Neural progenitor cell (in vitro differentiated cells): ENCODE results near the gene DHRS3. TPM values are rescaled to one million over a fixed set of nuclear protein-coding genes. Genes with fewer than 3 reads are reported as not detected.

Experiments
- DNase-seq: peaks from one replicate; pipeline ENCODE4 v3.0.0-alpha.2; 2016; ENCODE audit warnings: low spot score
- H2AFZ ChIP-seq: fragments of 200-600 bp; sonication (generic); replicated peaks from 2 replicates; pipeline ENCODE4 v1.6.1; 2016; ENCODE audit warnings: antibody characterized with exemption
- H3F3A ChIP-seq: fragments of 200-600 bp; sonication (generic); 2 replicates; pipeline ENCODE4 v1.6.1; 2016; ENCODE audit warnings: antibody characterized with exemption, low read depth
- H3K27ac ChIP-seq: fragments of 200-600 bp; sonication (generic); 2 replicates; pipeline ENCODE4 v1.5.1; 2016; ENCODE audit warnings: mild to moderate bottlenecking
- H3K27me3 ChIP-seq: fragments of 200-600 bp; sonication (generic); 2 replicates; pipeline ENCODE4 v1.6.1; 2016; ENCODE audit warnings: mild to moderate bottlenecking, moderate library complexity
- H3K36me3 ChIP-seq: fragments of 200-600 bp; sonication (generic); 2 replicates; pipeline ENCODE4 v1.5.1; 2016
- H3K4me1 ChIP-seq: fragments of 200-600 bp; sonication (generic); 2 replicates; pipeline ENCODE4 v1.6.1; 2016; ENCODE audit warnings: mixed run types
- H3K4me2 ChIP-seq: fragments of 200-600 bp; sonication (generic); 2 replicates; pipeline ENCODE4 v1.6.1; 2016
- H3K4me3 ChIP-seq: fragments of 200-600 bp; sonication (generic); 2 replicates; pipeline ENCODE4 v1.5.1; 2016
- H3K79me2 ChIP-seq: fragments of 200-600 bp; sonication (generic); 2 replicates; pipeline ENCODE4 v1.6.1; 2016; ENCODE audit warnings: low read depth
- H3K9ac ChIP-seq: fragments of 200-600 bp; sonication (generic); 2 replicates; pipeline ENCODE4 v1.6.1; 2016
- H3K9me3 ChIP-seq: fragments of 200-600 bp; sonication (generic); 2 replicates; pipeline ENCODE4 v1.5.1; 2016; ENCODE audit warnings: low read depth
- H4K20me1 ChIP-seq: fragments of 200-600 bp; sonication (generic); 2 replicates; pipeline ENCODE4 v1.6.1; 2016; ENCODE audit warnings: low read depth
- H3K27ac Mint-ChIP-seq: 3 replicates; pipeline ENCODE4 v1.8.0; 2021; ENCODE audit warnings: mixed read lengths
- H3K27me3 Mint-ChIP-seq: 2 replicates; pipeline ENCODE4 v1.8.0; 2022; ENCODE audit warnings: low read depth, mild to moderate bottlenecking, inconsistent platforms, moderate library complexity, mixed read lengths; ENCODE audit not compliant: insufficient read depth
- H3K36me3 Mint-ChIP-seq: 3 replicates; pipeline ENCODE4 v1.8.0; 2021; ENCODE audit warnings: mixed read lengths
- H3K4me1 Mint-ChIP-seq: 3 replicates; pipeline ENCODE4 v1.8.0; 2021; ENCODE audit warnings: mixed read lengths
- H3K4me3 Mint-ChIP-seq: 3 replicates; pipeline ENCODE4 v1.8.0; 2021; ENCODE audit warnings: mild to moderate bottlenecking, moderate library complexity, mixed read lengths
- H3K9me3 Mint-ChIP-seq: 3 replicates; pipeline ENCODE4 v1.8.0; 2020; ENCODE audit warnings: mixed read lengths
- EZH2 ChIP-seq: fragments of 200-600 bp; sonication (generic); IDR thresholded peaks from 2 replicates; pipeline ENCODE4 v1.6.1; 2017; ENCODE audit warnings: antibody characterized with exemption, mild to moderate bottlenecking, moderate library complexity
- EZH2phosphoT487 ChIP-seq: fragments of 200-600 bp; sonication (generic); IDR thresholded peaks from 2 replicates; pipeline ENCODE4 v1.6.1; 2017; ENCODE audit warnings: antibody characterized with exemption
- total RNA-seq: library from RNA; depleted of rRNA; stranded (reverse); fragments of >200 nt; gene quantifications from 2 replicates; pipeline ENCODE4 v1.2.3, GENCODE V29; 2015; ENCODE audit warnings: low replicate concordance
- TF ChIP-seq, protein P1 (sequence below): fragments of 200-600 bp; sonication (generic); IDR thresholded peaks from 2 replicates; pipeline ENCODE4 v1.5.1; 2017; ENCODE audit warnings: antibody characterized with exemption, mild to moderate bottlenecking

Gene DHRS3
- total RNA-seq, 1 donor from 2014 or later = 4.3 TPM

DNA sequence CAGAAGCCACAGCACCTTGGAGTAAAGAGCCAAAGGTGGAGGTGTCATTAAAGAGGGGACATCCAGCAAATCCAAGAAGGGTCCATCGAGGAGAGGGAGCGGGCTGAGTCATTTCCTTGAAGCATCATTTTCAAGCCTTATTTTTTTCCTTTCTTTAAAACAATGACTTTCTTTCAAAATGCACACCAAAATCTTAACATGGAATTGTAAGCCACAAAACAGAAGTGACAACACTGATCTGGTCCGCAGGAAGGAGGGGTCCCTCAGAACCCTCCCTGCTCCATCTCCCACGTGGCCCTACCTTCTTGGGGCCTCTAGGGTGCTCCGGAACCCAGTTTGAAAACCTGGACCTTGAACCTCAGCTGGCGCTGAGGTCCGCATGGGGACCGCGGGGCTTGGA, 14.8 kb downstream of the DHRS3 start:
- H2AFZ ChIP-seq = no peak overlapping the region
- Mint-ChIP-seq H3K4me3 (no peak overlapping the region), H3K27ac (no peak overlapping the region)

DNA sequence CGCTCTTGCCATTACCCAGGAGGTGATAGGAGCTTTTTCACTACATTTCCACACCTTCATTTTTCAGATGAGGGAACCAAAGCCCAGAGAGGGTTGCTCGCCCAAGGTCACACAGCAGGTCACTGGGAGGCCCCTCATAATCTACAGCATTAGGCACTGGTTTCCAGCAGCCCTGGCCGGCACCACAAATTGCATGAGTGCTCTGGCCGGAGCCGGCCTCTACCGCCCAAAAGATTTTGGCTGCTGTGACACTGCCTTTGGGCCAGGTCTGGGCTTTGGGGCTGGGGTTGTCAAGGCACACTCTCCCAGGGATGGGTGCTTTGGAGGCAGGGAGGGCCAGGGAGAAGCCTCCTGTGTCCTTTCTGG, 15.4 kb downstream of the DHRS3 start:
- H3K36me3 Mint-ChIP-seq = no peaks in the 10 kb centered on the region
- TF ChIP-seq, protein P1, sequence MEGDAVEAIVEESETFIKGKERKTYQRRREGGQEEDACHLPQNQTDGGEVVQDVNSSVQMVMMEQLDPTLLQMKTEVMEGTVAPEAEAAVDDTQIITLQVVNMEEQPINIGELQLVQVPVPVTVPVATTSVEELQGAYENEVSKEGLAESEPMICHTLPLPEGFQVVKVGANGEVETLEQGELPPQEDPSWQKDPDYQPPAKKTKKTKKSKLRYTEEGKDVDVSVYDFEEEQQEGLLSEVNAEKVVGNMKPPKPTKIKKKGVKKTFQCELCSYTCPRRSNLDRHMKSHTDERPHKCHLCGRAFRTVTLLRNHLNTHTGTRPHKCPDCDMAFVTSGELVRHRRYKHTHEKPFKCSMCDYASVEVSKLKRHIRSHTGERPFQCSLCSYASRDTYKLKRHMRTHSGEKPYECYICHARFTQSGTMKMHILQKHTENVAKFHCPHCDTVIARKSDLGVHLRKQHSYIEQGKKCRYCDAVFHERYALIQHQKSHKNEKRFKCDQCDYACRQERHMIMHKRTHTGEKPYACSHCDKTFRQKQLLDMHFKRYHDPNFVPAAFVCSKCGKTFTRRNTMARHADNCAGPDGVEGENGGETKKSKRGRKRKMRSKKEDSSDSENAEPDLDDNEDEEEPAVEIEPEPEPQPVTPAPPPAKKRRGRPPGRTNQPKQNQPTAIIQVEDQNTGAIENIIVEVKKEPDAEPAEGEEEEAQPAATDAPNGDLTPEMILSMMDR = no peak
- TF ChIP-seq EZH2 (no peak), EZH2phosphoT487 (no peak)
- H3K27me3 ChIP-seq = peaks cover 4% of the 10 kb centered on the region
- no peaks in the 10 kb centered on the region for H3K4me1 ChIP-seq
- H3K27me3 Mint-ChIP-seq = peaks cover 26% of the 10 kb centered on the region
- H3K4me1 Mint-ChIP-seq = peaks cover 46% of the 10 kb centered on the region
- H3K9me3 Mint-ChIP-seq = peaks cover 2% of the 10 kb centered on the region
- no peak overlapping the region for H3K4me3 Mint-ChIP-seq
- no peak overlapping the region for H3K4me3 ChIP-seq
- H4K20me1 ChIP-seq = peaks cover 4% of the 10 kb centered on the region
- H2AFZ ChIP-seq = no peak overlapping the region
- H3K9me3 ChIP-seq = no peaks in the 10 kb centered on the region
- no peak overlapping the region for H3K4me2 ChIP-seq
- no peaks in the 10 kb centered on the region for H3K79me2 ChIP-seq
- peaks cover 8% of the 10 kb centered on the region for H3F3A ChIP-seq
- DNase-seq = no peak
- H3K27ac Mint-ChIP-seq = no peak overlapping the region
- no peak overlapping the region for H3K9ac ChIP-seq
- H3K27ac ChIP-seq = no peak overlapping the region
- H3K36me3 ChIP-seq = no peaks in the 10 kb centered on the region

More for the DNA sequence above, 14.8 kb downstream of the DHRS3 start:
- DNase-seq = no peak
- H3K4me3 ChIP-seq = no peak overlapping the region
- peaks cover 6% of the 10 kb centered on the region for H3F3A ChIP-seq
- peaks cover 46% of the 10 kb centered on the region for H3K4me1 Mint-ChIP-seq
- TF ChIP-seq EZH2 (no peak), EZH2phosphoT487 (no peak)
- TF ChIP-seq, protein P1 = no peak
- H3K36me3 ChIP-seq = no peaks in the 10 kb centered on the region
- no peaks in the 10 kb centered on the region for H3K9me3 ChIP-seq
- no peak overlapping the region for H3K27ac ChIP-seq
- H3K36me3 Mint-ChIP-seq = no peaks in the 10 kb centered on the region
- no peak overlapping the region for H3K4me2 ChIP-seq
- no peaks in the 10 kb centered on the region for H3K27me3 ChIP-seq
- no peaks in the 10 kb centered on the region for H3K79me2 ChIP-seq
- peaks cover 4% of the 10 kb centered on the region for H4K20me1 ChIP-seq
- H3K4me1 ChIP-seq = no peaks in the 10 kb centered on the region
- H3K9me3 Mint-ChIP-seq = peaks cover 2% of the 10 kb centered on the region
- peaks cover 23% of the 10 kb centered on the region for H3K27me3 Mint-ChIP-seq
- no peak overlapping the region for H3K9ac ChIP-seq

DNA sequence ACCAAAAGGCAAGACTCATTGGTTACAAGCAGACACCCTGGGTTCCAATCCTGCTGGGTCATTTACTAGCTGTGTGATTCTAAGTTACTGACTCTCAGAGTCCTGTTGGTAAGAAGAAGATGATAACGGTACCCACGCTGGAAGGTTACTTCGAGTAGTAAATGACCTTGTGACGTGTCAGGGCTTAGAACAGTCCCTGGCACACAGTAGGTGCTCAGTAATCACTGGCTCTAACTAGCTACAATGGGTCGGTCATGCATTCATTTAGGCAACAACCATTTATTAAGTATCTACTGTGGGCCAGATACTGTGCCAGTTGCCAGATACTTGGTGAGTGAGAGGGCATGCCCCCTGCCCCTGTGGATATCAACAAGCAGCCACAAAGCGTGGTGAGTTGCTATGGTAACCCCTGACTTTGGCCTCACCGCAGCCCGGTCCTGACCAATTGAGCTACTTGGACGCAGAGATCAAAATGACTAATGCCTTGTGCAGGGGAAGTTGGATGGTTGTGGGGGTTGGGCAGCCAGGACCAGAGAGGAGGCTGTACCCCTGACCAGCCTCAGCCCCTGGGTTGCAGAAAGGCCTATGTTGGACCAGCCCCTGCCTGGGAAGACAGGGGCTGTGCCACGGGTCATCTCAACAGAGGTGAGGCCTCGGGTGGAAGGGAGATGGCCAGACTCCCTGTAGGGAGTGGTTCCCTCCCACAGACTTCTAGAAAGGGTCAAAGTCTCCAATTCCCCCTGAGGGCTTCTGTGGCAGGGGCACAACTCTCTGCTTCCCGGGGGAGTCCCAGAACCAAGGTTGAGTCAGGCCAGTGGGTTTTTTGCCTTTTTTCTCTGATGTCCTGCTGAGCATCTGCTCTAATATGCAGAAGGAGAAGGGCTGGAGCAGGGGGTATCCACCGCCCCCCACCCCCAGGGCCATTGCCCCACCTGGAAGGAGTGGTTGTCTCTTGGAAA, 16.0 kb downstream of the DHRS3 start:
- no peaks in the 10 kb centered on the region for H3K4me1 ChIP-seq

More for the DNA sequence above, 16.0 kb downstream of the DHRS3 start:
- H3K27ac Mint-ChIP-seq = peak overlapping the region; percentile 62
- peaks cover 28% of the 10 kb centered on the region for H3K27me3 Mint-ChIP-seq
- no peak overlapping the region for H2AFZ ChIP-seq
- peaks cover 10% of the 10 kb centered on the region for H3K27me3 ChIP-seq
- peaks cover 2% of the 10 kb centered on the region for H3K9me3 Mint-ChIP-seq
- no peak overlapping the region for H3K4me3 ChIP-seq
- H3K27ac ChIP-seq = no peak overlapping the region
- peaks cover 4% of the 10 kb centered on the region for H4K20me1 ChIP-seq
- no peaks in the 10 kb centered on the region for H3K9me3 ChIP-seq
- peaks cover 14% of the 10 kb centered on the region for H3F3A ChIP-seq
- H3K4me3 Mint-ChIP-seq = peak overlapping the region; percentile 58
- no peaks in the 10 kb centered on the region for H3K36me3 ChIP-seq
- TF ChIP-seq, protein P1 = no peak
- TF ChIP-seq EZH2 = no peak
- no peak for TF ChIP-seq EZH2phosphoT487
- H3K4me1 Mint-ChIP-seq = peaks cover 46% of the 10 kb centered on the region
- no peak overlapping the region for H3K4me2 ChIP-seq
- DNase-seq = peak; percentile 38
- H3K9ac ChIP-seq = no peak overlapping the region
- no peaks in the 10 kb centered on the region for H3K79me2 ChIP-seq
- H3K36me3 Mint-ChIP-seq = no peaks in the 10 kb centered on the region
